Spleen (tissue), 11 donors: ENCODE measurements around the gene CHST8. TPM values are rescaled to one million over a fixed set of nuclear protein-coding genes. Genes with fewer than 3 reads are reported as not detected.

Experiments used
- DNase-seq: peaks from one replicate; pipeline ENCODE4 v3.0.0-alpha.2; 2020
- H3K27ac ChIP-seq, 8 donors: fragments of 200-600 bp; sonication (generic) in 7 of 8; 1 replicate in 4 of 8; 2 replicates in 4 of 8; pipeline versions ENCODE4 v1.5.0 to v1.8.0; 2016 to 2021; ENCODE audit warnings: inconsistent platforms in 4 of 8, mild to moderate bottlenecking in 4 of 8, moderate library complexity in 1 of 8
- H3K27me3 ChIP-seq, 7 donors: fragments of 200-600 bp; sonication (generic) in 6 of 7; replicated peaks in 1 of 7; 1 replicate in 4 of 7; 2 replicates in 3 of 7; pipeline versions ENCODE4 v1.5.0 to v1.8.0; 2016 to 2021; ENCODE audit warnings: inconsistent platforms in 3 of 7, mild to moderate bottlenecking in 1 of 7
- H3K36me3 ChIP-seq, 6 donors: fragments of 200-600 bp; sonication (generic) in 5 of 6; 1 replicate in 4 of 6; 2 replicates in 2 of 6; pipeline versions ENCODE4 v1.5.0 to v1.8.0; 2016 to 2021; ENCODE audit warnings: inconsistent platforms in 2 of 6
- H3K4me1 ChIP-seq, 6 donors: fragments of 200-600 bp; sonication (generic) in 5 of 6; 1 replicate in 3 of 6; 2 replicates in 3 of 6; pipeline versions ENCODE4 v1.5.0 to v1.8.0; 2016 to 2021; ENCODE audit warnings: inconsistent platforms in 3 of 6
- H3K4me3 ChIP-seq, 8 donors: fragments of 200-600 bp; sonication (generic) in 7 of 8; 1 replicate in 4 of 8; 2 replicates in 4 of 8; pipeline versions ENCODE4 v1.5.0 to v1.8.0; 2016 to 2021; ENCODE audit warnings: inconsistent platforms in 4 of 8, mild to moderate bottlenecking in 4 of 8, moderate library complexity in 2 of 8
- H3K9me3 ChIP-seq, 8 donors: fragments of 200-600 bp; sonication (generic) in 7 of 8; 1 replicate in 4 of 8; 2 replicates in 4 of 8; pipeline versions ENCODE4 v1.5.0 to v1.8.0; 2016 to 2021; ENCODE audit warnings: inconsistent platforms in 4 of 8
- CTCF ChIP-seq, 11 experiments: fragments of 200-600 bp in 7 of 11; fragments of 450-650 bp in 4 of 11; sonication (generic) in 4 of 11; IDR thresholded peaks in 8 of 11; conservative IDR thresholded peaks in 3 of 11; 1 replicate in 7 of 11; 2 replicates in 4 of 11; pipeline versions ENCODE4 v1.4.0 to v1.8.0; 2016 to 2021; ENCODE audit warnings: antibody characterized with exemption in 11 of 11, inconsistent platforms in 4 of 11, mild to moderate bottlenecking in 1 of 11
- POLR2A ChIP-seq, 3 donors: fragments of 450-650 bp; IDR thresholded peaks; one replicate each; pipeline ENCODE4 v1.5.1; 2017; ENCODE audit warnings: antibody characterized with exemption in 3 of 3, mild to moderate bottlenecking in 1 of 3
- POLR2AphosphoS5 ChIP-seq, 3 donors: sonication (generic); formaldehyde crosslinking; IDR thresholded peaks; one replicate each; pipeline ENCODE4 v1.5.1; 2017; ENCODE audit warnings: antibody characterized with exemption in 3 of 3
- WGBS, 5 donors: extraction: QIAGEN DNeasy Blood & Tissue Kit in 3 of 5; methylation state at CpG; one replicate each; pipeline versions ENCODE4 v1.1.5 to v1.1.7; 2013 to 2018; 5-methylcytosine and 5-hydroxymethylcytosine counted together
- intact Hi-C: fragments of 100-400 bp; cut with DNase I; formaldehyde crosslinking; loops from one replicate; pipeline ENCODE4 v1.15.0; 2023; ENCODE audit warnings: low total_unique reads
- polyA plus RNA-seq, 3 donors: library from polyadenylated mRNA; stranded (reverse); fragments of 200-250 nt; gene quantifications; one replicate each; pipeline ENCODE4 v1.2.1, GENCODE V29; 2013
- total RNA-seq, 7 donors: library from RNA; depleted of rRNA in 3 of 7; stranded (reverse); fragments of >200 nt in 3 of 7; fragmentation: NEBNext Ultra II Directional in 4 of 7; extraction: Animal tissue kit (Norgen Biotek cat#: 25700) in 4 of 7; gene quantifications; one replicate each; pipeline versions ENCODE4 v1.1.0 to v1.2.1, GENCODE V29; 2016 to 2021
- donor health status: healthy with polysubstance abuse.
- donor health status: DM: no; HTN: no; CAD: no; lungs with moderate emphysema.
- donor health status: DM: no; HTN: no; CAD: no.
- donor health status: Bipolar disorder and iron deficiency.
- donor health status: healthy.
- donor health status: DM: no; HTN: no; CAD: no.
- donor health status: DM: yes; HTN: yes; CAD: no.

Gene CHST8
- total and polyA plus RNA-seq, 10 donors = 0.43 to 4.0 (median 1.6) TPM

GRCh38 chr19:33649627-33650305, 28.0 kb downstream of the CHST8 start:
- Histone ChIP-seq H3K9me3 (no peaks in the 10 kb centered on the region), H3K4me3 (peak overlapping the region in 1 of 8 donors; percentile 21), H3K4me1 (no peaks in the 10 kb centered on the region), H3K27ac (peak overlapping the region in 4 of 8 donors; percentile 17 to 26 (median 20)), H3K27me3 (peaks cover 0 to 6% (median 0%) of the 10 kb centered on the region in 7 donors), H3K36me3 (no peaks in the 10 kb centered on the region)
- DNase-seq = peak; percentile 55
- intact Hi-C loops = no loop called here
- no peak for TF ChIP-seq POLR2A (IDR thresholded peaks at IDR 0.05)
- TF ChIP-seq CTCF (IDR thresholded peaks at IDR 0.05 in 8 of 11, conservative IDR thresholded peaks at IDR 0.05 in 3 of 11) = no peak
- no peak for TF ChIP-seq POLR2AphosphoS5 (IDR thresholded peaks at IDR 0.05)
- WGBS, 5 donors = 38 to 48% (median 39%) methylated on average over 4 of the region's 4 CpGs

GRCh38 chr19:33653684-33654083, 31.9 kb downstream of the CHST8 start:
- DNase-seq = no peak
- no peak for TF ChIP-seq POLR2AphosphoS5 (IDR thresholded peaks at IDR 0.05)
- no peak for TF ChIP-seq POLR2A (IDR thresholded peaks at IDR 0.05)
- no peak for TF ChIP-seq CTCF (IDR thresholded peaks at IDR 0.05 in 8 of 11, conservative IDR thresholded peaks at IDR 0.05 in 3 of 11)
- intact Hi-C loops = no loop called here
- 73 to 87% (median 78%) methylated on average over 2 of the region's 2 CpGs for whole genome bisulfite sequencing, 5 donors
- Histone ChIP-seq H3K27me3 (peaks cover 0 to 23% (median 0%) of the 10 kb centered on the region in 7 donors), H3K9me3 (no peaks in the 10 kb centered on the region), H3K4me1 (no peaks in the 10 kb centered on the region), H3K27ac (no peak overlapping the region), H3K4me3 (no peak overlapping the region), H3K36me3 (no peaks in the 10 kb centered on the region)

DNA sequence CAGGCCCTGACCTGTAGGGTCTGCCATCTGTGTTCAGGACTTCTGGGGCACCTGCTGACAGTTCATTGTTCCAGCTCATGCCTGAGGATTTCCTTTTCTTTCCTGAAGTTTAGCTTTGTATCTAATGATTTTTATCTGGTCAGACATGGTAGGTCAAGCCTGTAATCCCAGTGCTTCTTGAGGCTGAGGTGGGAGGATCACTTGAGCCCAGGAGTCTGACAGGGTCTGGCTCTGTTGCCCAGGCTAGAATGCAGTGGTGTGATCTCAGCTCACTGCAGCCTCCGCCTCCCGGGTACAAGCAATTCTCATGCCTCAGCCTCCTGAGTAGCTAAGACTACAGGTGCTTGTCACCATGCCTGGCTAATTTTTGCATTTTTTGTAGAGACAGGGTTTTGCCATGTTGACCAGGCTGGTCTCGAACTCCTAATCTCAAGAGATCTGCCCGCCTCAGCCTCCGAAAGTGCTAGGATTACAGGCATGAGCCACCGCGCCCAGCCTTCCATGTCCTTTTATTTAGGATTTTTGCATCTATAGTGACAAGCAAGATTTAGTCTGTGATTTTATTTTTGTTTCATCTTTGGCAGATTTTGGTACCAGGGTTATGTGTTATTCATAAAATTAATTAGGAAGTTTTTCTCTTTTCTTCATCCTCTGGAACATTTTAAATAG, 33.2 kb downstream of the CHST8 start:
- WGBS, 5 donors = 70 to 91% (median 81%) methylated on average over 5 to 7 of the region's 7 CpGs
- peak; percentile 22 for DNase-seq
- no peak overlapping the region for H3K27ac ChIP-seq
- peaks cover 0 to 23% (median 0%) of the 10 kb centered on the region in 7 donors for H3K27me3 ChIP-seq
- intact Hi-C loops = no loop called here
- no peaks in the 10 kb centered on the region for H3K4me1 ChIP-seq
- no peak for TF ChIP-seq POLR2AphosphoS5 (IDR thresholded peaks at IDR 0.05)
- TF ChIP-seq POLR2A (IDR thresholded peaks at IDR 0.05) = no peak
- TF ChIP-seq CTCF (IDR thresholded peaks at IDR 0.05 in 8 of 11, conservative IDR thresholded peaks at IDR 0.05 in 3 of 11) = no peak
- no peaks in the 10 kb centered on the region for H3K36me3 ChIP-seq
- H3K9me3 ChIP-seq = no peaks in the 10 kb centered on the region
- no peak overlapping the region for H3K4me3 ChIP-seq

GRCh38 chr19:33659835-33660234, 38.1 kb downstream of the CHST8 start:
- TF ChIP-seq POLR2AphosphoS5 (IDR thresholded peaks at IDR 0.05) = no peak
- no peak for TF ChIP-seq POLR2A (IDR thresholded peaks at IDR 0.05)
- TF ChIP-seq CTCF (IDR thresholded peaks at IDR 0.05 in 8 of 11, conservative IDR thresholded peaks at IDR 0.05 in 3 of 11) = no peak
- H3K27me3 ChIP-seq = peaks cover 0 to 24% (median 0%) of the 10 kb centered on the region in 7 donors
- no peak overlapping the region for H3K4me3 ChIP-seq
- no peaks in the 10 kb centered on the region for H3K4me1 ChIP-seq
- 86 to 97% (median 88%) methylated on average over 5 of the region's 5 CpGs for WGBS, 5 donors
- H3K9me3 ChIP-seq = no peaks in the 10 kb centered on the region
- intact Hi-C loops = no loop called here
- DNase-seq = no peak
- H3K36me3 ChIP-seq = no peaks in the 10 kb centered on the region
- H3K27ac ChIP-seq = no peak overlapping the region
